ENCODE data around the gene DDAH1.

GRCh38 chr1:85328713-85329397 lies 136.1 kb downstream of the DDAH1 start:
- TF ChIP-seq CTCF (conservative IDR thresholded peaks at IDR 0.05; ENCODE audit: low read depth, low read length) (no peak), EZH2 (IDR thresholded peaks at IDR 0.05; ENCODE audit: low read length, unreplicated experiment) (no peak)

Measured in PC-3 (cell line).